PC-9 (cell line): Measurements from ENCODE around the gene CAB39L.

Source experiments
- CTCF ChIP-seq: fragments of 200-600 bp; sonication (generic); conservative IDR thresholded peaks from 2 replicates; pipeline ENCODE4 v1.6.1; 2017; ENCODE audit warnings: mixed run types, antibody characterized with exemption, mild to moderate bottlenecking, moderate library complexity
- EZH2 ChIP-seq: fragments of 200-600 bp; sonication (generic); IDR thresholded peaks from 2 replicates; pipeline ENCODE4 v1.8.0; 2017; ENCODE audit warnings: antibody characterized with exemption, low read depth

- TF ChIP-seq CTCF (no peak), EZH2 (no peak)
Observed at GRCh38 chr13:49437705-49438104, 6.2 kb downstream of the CAB39L start.
